ENCODE data around the gene NEU2. TPM values are rescaled to one million over a fixed set of nuclear protein-coding genes. Genes with fewer than 3 reads are reported as not detected.

Gene NEU2
- total and polyA plus RNA-seq, 2 of the 13 experiments (the other 11 are each of a cell fraction or from before 2014, with no cell fraction given): not detected

DNA sequence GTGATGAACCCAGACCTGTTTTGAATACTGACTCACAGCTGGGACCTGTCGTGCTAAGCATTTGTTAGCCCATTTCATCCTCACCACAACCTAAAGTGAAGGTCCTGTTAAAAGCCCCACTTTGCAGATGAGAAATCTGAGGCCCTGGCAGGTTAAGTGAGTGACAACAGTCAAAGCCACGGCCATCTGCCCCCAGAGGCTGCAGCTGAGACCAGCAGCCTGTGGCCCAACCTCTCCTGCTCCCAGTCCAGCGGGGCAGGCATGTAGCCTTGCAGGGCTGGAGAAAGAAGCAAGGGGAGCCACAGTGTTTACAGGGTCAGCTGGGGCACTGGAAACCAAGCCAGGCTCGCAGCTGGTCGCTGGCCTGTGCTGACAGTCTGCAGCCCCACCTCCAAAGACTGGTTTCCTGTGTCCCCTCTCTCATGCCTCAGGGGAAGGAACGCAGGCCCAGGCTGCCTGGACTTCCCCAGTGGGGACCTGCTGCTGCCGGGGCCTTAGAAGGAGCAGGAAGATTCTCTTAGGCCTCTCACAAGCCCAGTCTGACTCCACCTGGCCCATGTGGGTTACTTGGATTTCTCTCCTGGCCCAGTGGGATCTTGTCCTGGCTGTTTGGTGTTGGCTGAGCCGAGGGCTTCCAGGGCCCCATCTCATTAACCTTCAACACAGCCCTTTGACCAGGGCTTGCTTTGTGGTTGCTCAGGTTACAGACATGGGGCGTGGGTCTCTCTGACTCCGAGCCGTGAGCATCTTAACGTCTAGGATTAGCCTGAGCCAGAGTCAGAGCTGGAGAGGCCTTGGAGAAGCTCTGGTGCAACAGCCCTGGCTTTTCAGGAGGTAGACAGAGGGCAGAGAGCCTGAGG is 29.3 kb downstream of the NEU2 start (continued):
- TF ChIP-seq, protein P1, sequence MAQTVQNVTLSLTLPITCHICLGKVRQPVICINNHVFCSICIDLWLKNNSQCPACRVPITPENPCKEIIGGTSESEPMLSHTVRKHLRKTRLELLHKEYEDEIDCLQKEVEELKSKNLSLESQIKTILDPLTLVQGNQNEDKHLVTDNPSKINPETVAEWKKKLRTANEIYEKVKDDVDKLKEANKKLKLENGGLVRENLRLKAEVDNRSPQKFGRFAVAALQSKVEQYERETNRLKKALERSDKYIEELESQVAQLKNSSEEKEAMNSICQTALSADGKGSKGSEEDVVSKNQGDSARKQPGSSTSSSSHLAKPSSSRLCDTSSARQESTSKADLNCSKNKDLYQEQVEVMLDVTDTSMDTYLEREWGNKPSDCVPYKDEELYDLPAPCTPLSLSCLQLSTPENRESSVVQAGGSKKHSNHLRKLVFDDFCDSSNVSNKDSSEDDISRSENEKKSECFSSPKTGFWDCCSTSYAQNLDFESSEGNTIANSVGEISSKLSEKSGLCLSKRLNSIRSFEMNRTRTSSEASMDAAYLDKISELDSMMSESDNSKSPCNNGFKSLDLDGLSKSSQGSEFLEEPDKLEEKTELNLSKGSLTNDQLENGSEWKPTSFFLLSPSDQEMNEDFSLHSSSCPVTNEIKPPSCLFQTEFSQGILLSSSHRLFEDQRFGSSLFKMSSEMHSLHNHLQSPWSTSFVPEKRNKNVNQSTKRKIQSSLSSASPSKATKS (CRISPR knock-in tag; IDR thresholded peaks at IDR 0.05): no peak
- TF ChIP-seq RXRB (CRISPR knock-in tag; IDR thresholded peaks at IDR 0.05; ENCODE audit: borderline replicate concordance) (peak; percentile 75; the same call in 1 of the 2 replicates), ZNF232 (CRISPR knock-in tag; IDR thresholded peaks at IDR 0.05; ENCODE audit: borderline replicate concordance) (peak; percentile 65; the same call in 1 of the 2 replicates), WIZ (CRISPR knock-in tag; IDR thresholded peaks at IDR 0.05) (no peak), ZNF616 (CRISPR knock-in tag; IDR thresholded peaks at IDR 0.05; ENCODE audit: low read depth) (no peak), NCOR1 (IDR thresholded peaks at IDR 0.05; ENCODE audit: borderline replicate concordance, low read length) (peak; percentile 65; the same call in 1 of the 2 replicates), FLYWCH1 (CRISPR knock-in tag; IDR thresholded peaks at IDR 0.05) (no peak), THYN1 (CRISPR knock-in tag; IDR thresholded peaks at IDR 0.05; ENCODE audit: borderline replicate concordance, low read depth) (no peak), HOXD1 (CRISPR knock-in tag; IDR thresholded peaks at IDR 0.05) (no peak), RELA (CRISPR knock-in tag; IDR thresholded peaks at IDR 0.05) (no peak), SKI (IDR thresholded peaks at IDR 0.05; ENCODE audit: partially characterized antibody) (peak; percentile 83), ZSCAN21 (CRISPR knock-in tag; IDR thresholded peaks at IDR 0.05; ENCODE audit: borderline replicate concordance) (peak; percentile 96), YY1 (IDR thresholded peaks at IDR 0.05; ENCODE audit: insufficient read depth, insufficient replicate concordance, low read depth, low read length) (peak; percentile 10), ZNF274 (CRISPR knock-in tag; IDR thresholded peaks at IDR 0.05) (peak; percentile 80), ZNF607 (CRISPR knock-in tag; IDR thresholded peaks at IDR 0.05; ENCODE audit: borderline replicate concordance) (peak; percentile 63; the same call in 1 of the 2 replicates)
- TF ChIP-seq, protein P2, sequence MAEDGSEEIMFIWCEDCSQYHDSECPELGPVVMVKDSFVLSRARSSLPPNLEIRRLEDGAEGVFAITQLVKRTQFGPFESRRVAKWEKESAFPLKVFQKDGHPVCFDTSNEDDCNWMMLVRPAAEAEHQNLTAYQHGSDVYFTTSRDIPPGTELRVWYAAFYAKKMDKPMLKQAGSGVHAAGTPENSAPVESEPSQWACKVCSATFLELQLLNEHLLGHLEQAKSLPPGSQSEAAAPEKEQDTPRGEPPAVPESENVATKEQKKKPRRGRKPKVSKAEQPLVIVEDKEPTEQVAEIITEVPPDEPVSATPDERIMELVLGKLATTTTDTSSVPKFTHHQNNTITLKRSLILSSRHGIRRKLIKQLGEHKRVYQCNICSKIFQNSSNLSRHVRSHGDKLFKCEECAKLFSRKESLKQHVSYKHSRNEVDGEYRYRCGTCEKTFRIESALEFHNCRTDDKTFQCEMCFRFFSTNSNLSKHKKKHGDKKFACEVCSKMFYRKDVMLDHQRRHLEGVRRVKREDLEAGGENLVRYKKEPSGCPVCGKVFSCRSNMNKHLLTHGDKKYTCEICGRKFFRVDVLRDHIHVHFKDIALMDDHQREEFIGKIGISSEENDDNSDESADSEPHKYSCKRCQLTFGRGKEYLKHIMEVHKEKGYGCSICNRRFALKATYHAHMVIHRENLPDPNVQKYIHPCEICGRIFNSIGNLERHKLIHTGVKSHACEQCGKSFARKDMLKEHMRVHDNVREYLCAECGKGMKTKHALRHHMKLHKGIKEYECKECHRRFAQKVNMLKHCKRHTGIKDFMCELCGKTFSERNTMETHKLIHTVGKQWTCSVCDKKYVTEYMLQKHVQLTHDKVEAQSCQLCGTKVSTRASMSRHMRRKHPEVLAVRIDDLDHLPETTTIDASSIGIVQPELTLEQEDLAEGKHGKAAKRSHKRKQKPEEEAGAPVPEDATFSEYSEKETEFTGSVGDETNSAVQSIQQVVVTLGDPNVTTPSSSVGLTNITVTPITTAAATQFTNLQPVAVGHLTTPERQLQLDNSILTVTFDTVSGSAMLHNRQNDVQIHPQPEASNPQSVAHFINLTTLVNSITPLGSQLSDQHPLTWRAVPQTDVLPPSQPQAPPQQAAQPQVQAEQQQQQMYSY (CRISPR knock-in tag; IDR thresholded peaks at IDR 0.05): peak; percentile 32; the same call in 1 of the 2 replicates
- TF ChIP-seq, protein P3, sequence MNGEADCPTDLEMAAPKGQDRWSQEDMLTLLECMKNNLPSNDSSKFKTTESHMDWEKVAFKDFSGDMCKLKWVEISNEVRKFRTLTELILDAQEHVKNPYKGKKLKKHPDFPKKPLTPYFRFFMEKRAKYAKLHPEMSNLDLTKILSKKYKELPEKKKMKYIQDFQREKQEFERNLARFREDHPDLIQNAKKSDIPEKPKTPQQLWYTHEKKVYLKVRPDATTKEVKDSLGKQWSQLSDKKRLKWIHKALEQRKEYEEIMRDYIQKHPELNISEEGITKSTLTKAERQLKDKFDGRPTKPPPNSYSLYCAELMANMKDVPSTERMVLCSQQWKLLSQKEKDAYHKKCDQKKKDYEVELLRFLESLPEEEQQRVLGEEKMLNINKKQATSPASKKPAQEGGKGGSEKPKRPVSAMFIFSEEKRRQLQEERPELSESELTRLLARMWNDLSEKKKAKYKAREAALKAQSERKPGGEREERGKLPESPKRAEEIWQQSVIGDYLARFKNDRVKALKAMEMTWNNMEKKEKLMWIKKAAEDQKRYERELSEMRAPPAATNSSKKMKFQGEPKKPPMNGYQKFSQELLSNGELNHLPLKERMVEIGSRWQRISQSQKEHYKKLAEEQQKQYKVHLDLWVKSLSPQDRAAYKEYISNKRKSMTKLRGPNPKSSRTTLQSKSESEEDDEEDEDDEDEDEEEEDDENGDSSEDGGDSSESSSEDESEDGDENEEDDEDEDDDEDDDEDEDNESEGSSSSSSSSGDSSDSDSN (CRISPR knock-in tag; IDR thresholded peaks at IDR 0.05): peak; percentile 95
- TF ChIP-seq, protein P4, sequence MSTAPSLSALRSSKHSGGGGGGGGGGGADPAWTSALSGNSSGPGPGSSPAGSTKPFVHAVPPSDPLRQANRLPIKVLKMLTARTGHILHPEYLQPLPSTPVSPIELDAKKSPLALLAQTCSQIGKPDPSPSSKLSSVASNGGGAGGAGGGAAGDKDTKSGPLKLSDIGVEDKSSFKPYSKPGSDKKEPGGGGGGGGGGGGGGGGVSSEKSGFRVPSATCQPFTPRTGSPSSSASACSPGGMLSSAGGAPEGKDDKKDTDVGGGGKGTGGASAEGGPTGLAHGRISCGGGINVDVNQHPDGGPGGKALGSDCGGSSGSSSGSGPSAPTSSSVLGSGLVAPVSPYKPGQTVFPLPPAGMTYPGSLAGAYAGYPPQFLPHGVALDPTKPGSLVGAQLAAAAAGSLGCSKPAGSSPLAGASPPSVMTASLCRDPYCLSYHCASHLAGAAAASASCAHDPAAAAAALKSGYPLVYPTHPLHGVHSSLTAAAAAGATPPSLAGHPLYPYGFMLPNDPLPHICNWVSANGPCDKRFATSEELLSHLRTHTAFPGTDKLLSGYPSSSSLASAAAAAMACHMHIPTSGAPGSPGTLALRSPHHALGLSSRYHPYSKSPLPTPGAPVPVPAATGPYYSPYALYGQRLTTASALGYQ (CRISPR knock-in tag; IDR thresholded peaks at IDR 0.05): peak; percentile 51; the same call in 1 of the 2 replicates

Measured in HepG2 (cell line).